ENCODE measurements around the gene CRB2. TPM values are rescaled to one million over a fixed set of nuclear protein-coding genes. Genes with fewer than 3 reads are reported as not detected.

The CRB2 gene
- total and polyA plus RNA-seq, 2 of the 4 experiments (the other 2 are of a cell fraction), result not detected

- Histone ChIP-seq H2AK5ac (ENCODE audit: low read depth, low read length) (no peak overlapping the region), H3K79me1 (ENCODE audit: low read depth in 1 of 2, low read length in 2 of 2) (no peaks in the 10 kb centered on the region), H3K4me1 (ENCODE audit: control insufficient read depth, insufficient read depth, low read length) (no peaks in the 10 kb centered on the region; the same call in 1 of the 2 replicates), H3K14ac (replicated peaks; ENCODE audit: low read depth, low read length) (no peak overlapping the region), H3K23ac (ENCODE audit: low read depth, low read length) (no peak overlapping the region), H2BK20ac (ENCODE audit: low read depth, low read length) (no peak overlapping the region), H3K36me3 (ENCODE audit: control insufficient read depth, insufficient read depth, low read length) (no peaks in the 10 kb centered on the region), H4K5ac (ENCODE audit: low read depth, low read length) (no peak overlapping the region), H3K18ac (ENCODE audit: low read depth, low read length) (no peak overlapping the region), H3K4me3 (ENCODE audit: insufficient read depth, low read depth, low read length) (no peak overlapping the region), H3K4ac (ENCODE audit: low read depth, low read length) (no peak overlapping the region), H3K4me2 (ENCODE audit: low read depth, low read length) (no peak overlapping the region), H3K9me3 (ENCODE audit: control insufficient read depth, insufficient read depth, low read length) (no peaks in the 10 kb centered on the region), H3K9me1 (ENCODE audit: insufficient read depth, low read length) (peaks cover 5% of the 10 kb centered on the region), H3K27me3 (ENCODE audit: control insufficient read depth, insufficient read depth, low read length) (no peaks in the 10 kb centered on the region), H4K91ac (ENCODE audit: insufficient read depth, low read depth, low read length) (no peak overlapping the region), H2BK120ac (ENCODE audit: low read depth, low read length) (no peak overlapping the region), H3K9ac (ENCODE audit: low read depth, low read length) (no peak overlapping the region), H3K56ac (ENCODE audit: extremely low read depth, insufficient read depth, low read length) (no peak overlapping the region), H4K20me1 (ENCODE audit: insufficient read depth, low read length) (no peaks in the 10 kb centered on the region; the same call in 1 of the 2 replicates), H3K27ac (ENCODE audit: insufficient read depth, low read length) (no peak overlapping the region), H4K8ac (ENCODE audit: low read depth in 2 of 2, low read length in 2 of 2) (no peak overlapping the region), H2AK9ac (replicated peaks; ENCODE audit: low read depth, low read length, poor library complexity) (no peak overlapping the region), H2BK5ac (ENCODE audit: low read depth, low read length, poor library complexity, severe bottlenecking) (no peak overlapping the region), H2AFZ (replicated peaks; ENCODE audit: low read length, poor library complexity) (no peak overlapping the region), H2BK15ac (ENCODE audit: low read depth, low read length) (no peak overlapping the region)
- dilution Hi-C loops (cut with HindIII; ENCODE audit: low sequenced_read_pairs, unreplicated experiment) (no loop called here), intact Hi-C loops (cut with micrococcal nuclease) (no loop called here), in situ Hi-C loops (cut with MboI; ENCODE audit: low sequenced_read_pairs) (no loop called here)
- POLR2A ChIA-PET (ENCODE audit: unreplicated experiment), result no interaction called here
- DNase-seq (no peak), ATAC-seq (ENCODE audit: low read depth) (no peak)
- 90% methylated on average over 2 of the region's 10 CpGs; no CpG with 5 or more reads in 1 of the 2 experiments for WGBS, 2 experiments (ENCODE audit: extremely low coverage in 2 of 2, insufficient read length in 1 of 2)
- BruUV-seq (replicated peaks), result no TSS peak
- CTCF ChIA-PET, result no interaction called here
- TF ChIP-seq CEBPB (IDR thresholded peaks at IDR 0.05; ENCODE audit: low read depth, low read length) (no peak), ELK1 (IDR thresholded peaks at IDR 0.05; ENCODE audit: borderline replicate concordance, low read depth, low read length) (no peak), SMC3 (IDR thresholded peaks at IDR 0.05; ENCODE audit: low read depth, low read length) (no peak), POLR2A (IDR thresholded peaks at IDR 0.05; ENCODE audit: low read depth, low read length) (no peak), CTCF (conservative IDR thresholded peaks at IDR 0.05; ENCODE audit: low read depth, low read length) (no peak), BHLHE40 (IDR thresholded peaks at IDR 0.05; ENCODE audit: low read depth, low read length) (no peak), RFX5 (IDR thresholded peaks at IDR 0.05; ENCODE audit: low read depth, low read length) (no peak), FOS (IDR thresholded peaks at IDR 0.05; ENCODE audit: low read depth, low read length) (no peak), RCOR1 (IDR thresholded peaks at IDR 0.05; ENCODE audit: insufficient replicate concordance, low read length) (no peak), NFE2L2 (IDR thresholded peaks at IDR 0.05; ENCODE audit: low read depth, low read length) (no peak), MAZ (IDR thresholded peaks at IDR 0.05; ENCODE audit: borderline replicate concordance, low read depth, low read length) (no peak), USF2 (IDR thresholded peaks at IDR 0.05; ENCODE audit: low read depth, low read length) (no peak), CHD1 (IDR thresholded peaks at IDR 0.05; ENCODE audit: low read depth, low read length) (no peak)
Observed at GRCh38 chr9:123411191-123411590, 55.2 kb downstream of the CRB2 start.

Measured in IMR-90 (cell line).